Heart left ventricle (tissue), 16 donors: ENCODE data around the gene MARS1. TPM values are rescaled to one million over a fixed set of nuclear protein-coding genes. Genes with fewer than 3 reads are reported as not detected.
"Not testable (repeated sequence)": the region's sequence is repeated elsewhere in the genome, so short reads cannot be mapped to it uniquely, and the experiment has no call there.

Source experiments
- ATAC-seq, 4 donors: fragments of 200-7000 bp; cut with Tn5 transposase; one replicate each; pipeline ENCODE4 v1.9.1; 2020 to 2022; ENCODE audit warnings: moderate library complexity in 4 of 4, mild to moderate bottlenecking in 3 of 4, moderate number of reproducible peaks in 1 of 4
- DNase-seq, 5 donors: peaks; one replicate each; pipeline ENCODE4 v3.0.0-alpha.2; 2020
- H3K27ac ChIP-seq, 12 donors: fragments of 200-600 bp; sonication (generic) in 4 of 12; one replicate each; pipeline versions ENCODE4 v1.5.0 to v1.8.0; 2016 to 2022; ENCODE audit warnings: mild to moderate bottlenecking in 2 of 12
- H3K27me3 ChIP-seq, 9 donors: fragments of 200-600 bp; sonication (generic) in 2 of 9; one replicate each; pipeline versions ENCODE4 v1.5.1 to v1.8.0; 2016 to 2022; ENCODE audit warnings: mild to moderate bottlenecking in 3 of 9
- H3K36me3 ChIP-seq, 9 donors: fragments of 200-600 bp; sonication (generic) in 2 of 9; one replicate each; pipeline versions ENCODE4 v1.5.0 to v1.8.0; 2018 to 2022; ENCODE audit warnings: mild to moderate bottlenecking in 2 of 9
- H3K4me1 ChIP-seq, 12 donors: fragments of 200-600 bp; sonication (generic) in 4 of 12; one replicate each; pipeline versions ENCODE4 v1.5.0 to v1.8.0; 2016 to 2022; ENCODE audit warnings: mild to moderate bottlenecking in 3 of 12
- H3K4me3 ChIP-seq, 12 donors: fragments of 200-600 bp; sonication (generic) in 4 of 12; one replicate each; pipeline versions ENCODE4 v1.5.0 to v1.8.0; 2017 to 2022; ENCODE audit warnings: mild to moderate bottlenecking in 9 of 12, moderate library complexity in 4 of 12
- H3K9me3 ChIP-seq, 12 donors: fragments of 200-600 bp; sonication (generic) in 4 of 12; one replicate each; pipeline versions ENCODE4 v1.5.0 to v1.8.0; 2016 to 2022; ENCODE audit warnings: mild to moderate bottlenecking in 1 of 12
- POLR2A ChIP-seq, 2 donors: fragments of 450-650 bp; IDR thresholded peaks; one replicate each; pipeline ENCODE4 v1.6.1; 2017; ENCODE audit warnings: antibody characterized with exemption in 2 of 2, mild to moderate bottlenecking in 2 of 2, moderate library complexity in 2 of 2
- WGBS, 4 donors: extraction: QIAGEN DNeasy Blood & Tissue Kit in 2 of 4; methylation state at CpG; one replicate each; pipeline versions ENCODE4 v1.1.5 to v1.1.7; 2013 to 2018; 5-methylcytosine and 5-hydroxymethylcytosine counted together
- intact Hi-C, 10 donors: fragments of 100-400 bp; cut with DNase I; formaldehyde crosslinking; loops; one replicate each; pipeline versions ENCODE4 v1.11.1 to v1.14.2; 2022
- polyA plus RNA-seq, 2 donors: library from polyadenylated mRNA; stranded (reverse); fragments of 200-250 nt; gene quantifications; one replicate each; pipeline ENCODE4 v1.2.3, GENCODE V29; 2013
- total RNA-seq, 9 donors: library from RNA; depleted of rRNA in 2 of 9; stranded (reverse); fragments of >200 nt in 2 of 9; fragmentation: NEBNext Ultra II Directional in 3 of 9; extraction: Animal tissue kit (Norgen Biotek cat#: 25700) in 3 of 9; gene quantifications; one replicate each; pipeline versions ENCODE4 v1.1.0 to v1.2.4, GENCODE V29; 2016 to 2023
- TF ChIP-seq, protein P1 (sequence below), 12 donors: fragments of 200-600 bp; sonication (generic) in 4 of 12; IDR thresholded peaks; one replicate each; pipeline versions ENCODE4 v1.5.0 to v1.8.0; 2018 to 2022; ENCODE audit warnings: antibody characterized with exemption in 12 of 12, mild to moderate bottlenecking in 5 of 12
- donor health status: ischemic (EF 13 %, LVEDD 7.1; RV severe dilation, severe dysfunction).
- donor health status: healthy with polysubstance abuse.
- donor health status: DM: no; HTN: yes; CAD: no.
- donor health status: DM: no; HTN: no; CAD: no.
- donor health status: ischemic (EF 25% LVEDD 6.9; RV normal size, moderate dysfunction).
- donor health status: ischemic (EF 25% LVEDD 5.7; RV mildly dilated, moderate dysfunction).
- donor health status: healthy.
- donor health status: DM: yes; HTN: yes; CAD: no.
- donor health status: ischemic (EF 35%, LVEDD 5.7; RV mildly dilated, moderate dysfunction).
- donor health status: nonischemic (EF 11% LVEDD 7.7; RV severe dilation, severe dysfunction).
- donor health status: DM: yes; HTN: yes; CAD: no.
- donor health status: PGD.
- donor health status: ischemic (EF 29% LVEDD 5.4; RV normal size, mild dysfunction).
- donor health status: nonischemic (EF 23%, LVEDD 6.1; RV moderate dilation, normal function).

Gene MARS1
- total and polyA plus RNA-seq, 11 donors = 36.8 to 109 (median 74.9) TPM

DNA sequence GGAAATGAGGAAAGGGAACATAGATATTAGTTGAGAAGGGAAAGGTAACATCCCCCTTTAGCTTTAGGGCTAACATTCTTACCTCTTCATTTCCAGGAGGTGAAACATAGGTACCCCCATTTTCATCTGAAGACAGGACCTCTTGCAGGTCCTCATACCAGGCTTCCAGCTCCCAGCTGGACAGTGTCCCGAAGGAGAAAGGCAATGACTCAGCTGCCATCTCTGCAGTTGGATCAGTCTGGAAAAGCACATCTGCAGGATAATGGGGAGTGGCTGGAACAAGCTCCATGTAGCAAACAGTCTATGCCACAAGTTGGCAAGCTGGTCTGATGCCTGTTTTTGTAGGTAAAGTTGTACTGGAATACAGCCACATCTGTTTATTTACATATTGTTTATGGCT, 29.3 kb downstream of the MARS1 start:
- TF ChIP-seq, protein P1, sequence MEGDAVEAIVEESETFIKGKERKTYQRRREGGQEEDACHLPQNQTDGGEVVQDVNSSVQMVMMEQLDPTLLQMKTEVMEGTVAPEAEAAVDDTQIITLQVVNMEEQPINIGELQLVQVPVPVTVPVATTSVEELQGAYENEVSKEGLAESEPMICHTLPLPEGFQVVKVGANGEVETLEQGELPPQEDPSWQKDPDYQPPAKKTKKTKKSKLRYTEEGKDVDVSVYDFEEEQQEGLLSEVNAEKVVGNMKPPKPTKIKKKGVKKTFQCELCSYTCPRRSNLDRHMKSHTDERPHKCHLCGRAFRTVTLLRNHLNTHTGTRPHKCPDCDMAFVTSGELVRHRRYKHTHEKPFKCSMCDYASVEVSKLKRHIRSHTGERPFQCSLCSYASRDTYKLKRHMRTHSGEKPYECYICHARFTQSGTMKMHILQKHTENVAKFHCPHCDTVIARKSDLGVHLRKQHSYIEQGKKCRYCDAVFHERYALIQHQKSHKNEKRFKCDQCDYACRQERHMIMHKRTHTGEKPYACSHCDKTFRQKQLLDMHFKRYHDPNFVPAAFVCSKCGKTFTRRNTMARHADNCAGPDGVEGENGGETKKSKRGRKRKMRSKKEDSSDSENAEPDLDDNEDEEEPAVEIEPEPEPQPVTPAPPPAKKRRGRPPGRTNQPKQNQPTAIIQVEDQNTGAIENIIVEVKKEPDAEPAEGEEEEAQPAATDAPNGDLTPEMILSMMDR (IDR thresholded peaks at IDR 0.05) = no peak
- no peak for TF ChIP-seq POLR2A (IDR thresholded peaks at IDR 0.05)
- H3K4me1 ChIP-seq = peaks cover 0 to 66% (median 40%) of the 10 kb centered on the region in 12 donors
- peak in 1 of 5 donors; percentile 39 for DNase-seq
- no peak for ATAC-seq
- H3K27ac ChIP-seq = peak overlapping the region in 10 of 12 donors; percentile 36 to 100 (median 94)
- WGBS, 4 donors = 18 to 69% (median 45%) methylated on average over 1 of the region's 1 CpG
- intact Hi-C loops = loop anchor here in 1 of 10 donors (5.0 kb wide), 1 partner anchor 830 kb away; the partner anchor contains the start of gene PTGES3
- H3K9me3 ChIP-seq = no peaks in the 10 kb centered on the region
- H3K27me3 ChIP-seq = no peaks in the 10 kb centered on the region
- H3K36me3 ChIP-seq = peaks cover 3 to 69% (median 57%) of the 10 kb centered on the region in 9 donors
- peak overlapping the region in 4 of 12 donors; percentile 75 to 99 (median 87) for H3K4me3 ChIP-seq

DNA sequence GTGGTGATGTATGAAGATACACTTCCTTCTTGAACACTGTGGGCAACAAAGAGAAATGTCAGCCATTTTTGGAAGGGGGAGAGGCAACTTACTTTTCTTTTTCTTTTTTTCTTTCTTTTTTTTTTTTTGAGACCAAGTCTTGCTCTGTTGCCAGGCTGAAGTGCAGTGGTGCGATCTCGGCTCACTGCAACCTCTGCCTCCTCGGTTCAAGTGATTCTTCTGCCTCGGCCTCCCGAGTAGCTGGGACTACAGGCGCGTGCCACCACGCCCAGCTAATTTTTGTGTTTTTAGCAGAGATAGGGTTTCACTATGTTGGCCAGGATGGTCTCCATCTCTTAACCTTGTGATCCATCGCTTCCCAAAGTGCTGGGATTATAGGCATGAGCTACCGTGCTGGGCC, 29.9 kb downstream of the MARS1 start:
- not testable (repeated sequence) for H3K9me3 ChIP-seq, H3K27me3 ChIP-seq, ATAC-seq, DNase-seq
- Histone ChIP-seq H3K4me3 (peak overlapping the region in 9 of 12 donors; percentile 71 to 99 (median 80)), H3K27ac (peak overlapping the region in 11 of 12 donors; percentile 37 to 100 (median 95)), H3K36me3 (peaks cover 1 to 64% (median 51%) of the 10 kb centered on the region in 9 donors), H3K4me1 (peaks cover 0 to 67% (median 41%) of the 10 kb centered on the region in 12 donors)
- WGBS, 4 donors = 77 to 83% (median 79%) methylated on average over 10 of the region's 10 CpGs
- intact Hi-C loops = loop anchor here in 1 of 10 donors (5.0 kb wide), 1 partner anchor 830 kb away; the partner anchor contains the start of gene PTGES3

DNA sequence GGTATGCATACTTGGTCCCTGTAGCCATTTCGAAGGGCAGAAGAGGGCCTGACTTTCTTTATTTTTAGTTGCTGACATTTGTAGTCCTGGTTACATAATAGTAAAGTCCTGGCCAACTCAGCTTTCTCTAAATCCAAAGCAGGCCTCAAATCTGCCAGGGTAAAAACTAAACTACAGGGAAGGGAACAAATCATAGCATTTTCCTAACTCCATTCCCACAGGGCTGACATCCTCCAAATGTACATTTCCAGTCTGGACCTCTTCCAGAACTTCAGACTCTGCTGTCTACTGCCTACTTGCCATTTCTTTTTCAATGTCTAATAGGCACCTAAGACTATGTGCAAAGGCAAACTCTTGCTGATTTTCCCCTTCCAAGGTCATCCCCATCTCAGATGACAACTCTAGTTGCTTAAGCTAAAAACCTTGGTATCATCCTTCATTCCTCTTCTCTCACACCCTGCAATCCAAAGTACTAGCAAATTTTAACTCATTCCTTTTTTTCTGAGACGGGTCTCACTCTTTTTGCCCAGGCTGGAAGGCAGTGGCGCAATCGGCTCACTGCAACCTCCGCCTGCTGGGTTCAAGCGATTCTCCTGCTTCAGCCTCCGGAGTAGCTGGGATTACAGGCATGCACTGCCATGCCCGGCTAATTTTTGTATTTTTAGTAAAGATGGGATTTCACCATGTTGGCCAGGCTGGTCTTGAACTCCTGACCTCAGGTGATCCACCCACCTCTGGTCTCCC, 30.5 kb downstream of the MARS1 start:
- intact Hi-C loops = loop anchor here in 1 of 10 donors (5.0 kb wide), 1 partner anchor 831 kb away; the partner anchor contains the start of gene PTGES3
- WGBS, 4 donors = 41 to 52% (median 44%) methylated on average over 8 of the region's 8 CpGs
- Histone ChIP-seq H3K27me3 (no peaks in the 10 kb centered on the region), H3K36me3 (peaks cover 0 to 58% (median 45%) of the 10 kb centered on the region in 9 donors), H3K27ac (peak overlapping the region; percentile 59 to 100 (median 96)), H3K4me1 (peaks cover 0 to 68% (median 42%) of the 10 kb centered on the region in 12 donors), H3K9me3 (no peaks in the 10 kb centered on the region), H3K4me3 (peak overlapping the region; percentile 64 to 99 (median 77))
- ATAC-seq (no peak), DNase-seq (no peak)
- TF ChIP-seq, protein P1 (IDR thresholded peaks at IDR 0.05) = no peak
- no peak for TF ChIP-seq POLR2A (IDR thresholded peaks at IDR 0.05)

DNA sequence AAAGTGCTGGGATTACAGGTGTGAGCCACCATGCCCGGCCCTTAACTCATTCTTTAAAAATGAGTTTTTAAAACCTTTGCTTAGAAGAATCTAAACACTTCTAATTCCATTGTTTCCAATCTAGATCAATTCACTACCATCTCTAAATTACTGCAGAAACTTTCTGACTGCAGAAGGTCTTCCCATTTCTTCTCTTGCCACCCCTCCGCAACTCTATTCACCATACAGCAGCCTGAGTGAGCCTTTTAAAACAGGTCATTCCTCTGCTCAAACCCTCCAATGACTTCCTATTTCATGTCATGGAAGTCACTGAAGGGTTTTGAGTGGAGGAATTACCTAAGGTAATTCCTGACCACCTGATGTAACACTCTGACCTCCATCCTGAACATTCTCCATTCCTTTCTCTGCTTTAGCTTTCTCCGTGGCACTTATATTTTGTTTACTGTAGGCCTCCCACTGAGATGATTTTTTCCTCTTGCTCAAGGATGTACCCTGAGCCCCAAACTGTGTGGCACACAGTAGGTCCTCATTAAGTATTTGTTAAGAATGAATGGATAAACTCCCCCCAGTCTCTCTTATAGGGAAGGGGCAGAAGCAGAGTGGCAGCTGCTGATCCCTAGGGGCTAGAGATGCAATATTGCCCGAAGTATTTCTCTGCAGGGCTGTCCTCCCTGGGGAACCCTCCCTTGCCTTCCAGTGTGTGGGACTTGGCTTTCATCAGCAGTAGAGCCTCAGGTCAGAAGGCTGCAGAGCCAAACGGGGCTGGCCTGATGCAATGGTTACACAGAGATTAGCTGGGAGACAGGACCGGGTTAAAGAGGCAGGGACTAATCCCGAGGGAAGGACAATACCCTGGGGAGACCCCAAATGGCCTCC, 31.3 kb downstream of the MARS1 start:
- peaks cover 0 to 53% (median 41%) of the 10 kb centered on the region in 9 donors for H3K36me3 ChIP-seq
- H3K27ac ChIP-seq = peak overlapping the region; percentile 85 to 100 (median 96)
- no peaks in the 10 kb centered on the region for H3K9me3 ChIP-seq
- WGBS, 4 donors = 18 to 21% (median 19%) methylated on average over 7 of the region's 7 CpGs
- intact Hi-C loops = loop anchor here in 1 of 10 donors (5.0 kb wide), 1 partner anchor 832 kb away; the partner anchor contains the start of gene PTGES3
- no peaks in the 10 kb centered on the region for H3K27me3 ChIP-seq
- peaks cover 0 to 76% (median 50%) of the 10 kb centered on the region in 12 donors for H3K4me1 ChIP-seq
- peak in 4 of 5 donors; percentile 30 to 71 (median 56) for DNase-seq
- TF ChIP-seq POLR2A (IDR thresholded peaks at IDR 0.05) = no peak
- TF ChIP-seq, protein P1 (IDR thresholded peaks at IDR 0.05) = no peak
- ATAC-seq = peak in 1 of 4 donors; percentile 3
- H3K4me3 ChIP-seq = peak overlapping the region; percentile 64 to 99 (median 77)
